Kidney (tissue), 14 donors: Measurements from ENCODE around the gene BEND6. TPM values are rescaled to one million over a fixed set of nuclear protein-coding genes. Genes with fewer than 3 reads are reported as not detected.

Experiments used
- DNase-seq, 5 donors: peaks; one replicate each; pipeline ENCODE4 v3.0.0-alpha.2; 2013 to 2020
- FAIRE-seq: peaks from 2 replicates; lab custom pipeline; 2012; peaks lifted over from hg19 to GRCh38; lab: Jason Lieb, UNC
- H3K27ac ChIP-seq, 2 donors: one replicate each; pipeline ENCODE4 v1.7.0; 2013; ENCODE audit warnings: low read depth in 2 of 2, low read length in 2 of 2, inconsistent platforms in 1 of 2
- H3K27me3 ChIP-seq: one replicate; pipeline ENCODE4 v1.7.1; 2013; ENCODE audit warnings: low read length, inconsistent platforms; ENCODE audit not compliant: control insufficient read depth, insufficient read depth
- H3K36me3 ChIP-seq, 3 donors: one replicate each; pipeline versions ENCODE4 v1.7.0 to v1.7.1; 2013; ENCODE audit warnings: low read length in 3 of 3, control low read depth in 1 of 3, inconsistent platforms in 1 of 3; ENCODE audit not compliant: insufficient read depth in 3 of 3, control insufficient read depth in 2 of 3
- H3K4me1 ChIP-seq, 3 donors: one replicate each; pipeline versions ENCODE4 v1.7.0 to v1.7.1; 2013; ENCODE audit warnings: low read length in 3 of 3, inconsistent platforms in 1 of 3, low read depth in 1 of 3; ENCODE audit not compliant: control insufficient read depth in 2 of 3, insufficient read depth in 2 of 3
- H3K4me3 ChIP-seq, 3 donors: one replicate each; pipeline versions ENCODE4 v1.7.0 to v1.8.1; 2013; ENCODE audit warnings: low read length in 3 of 3, control low read depth in 1 of 3, inconsistent platforms in 1 of 3
- H3K9ac ChIP-seq, 3 donors: one replicate each; pipeline versions ENCODE4 v1.7.0 to v1.7.1; 2013; ENCODE audit warnings: low read length in 3 of 3, control low read depth in 1 of 3, inconsistent platforms in 1 of 3
- H3K9me3 ChIP-seq, 3 donors: one replicate each; pipeline versions ENCODE4 v1.7.0 to v1.7.1; 2013; ENCODE audit warnings: low read length in 3 of 3, control low read depth in 1 of 3, inconsistent platforms in 1 of 3; ENCODE audit not compliant: control insufficient read depth in 2 of 3, insufficient read depth in 1 of 3
- intact Hi-C: fragments of 100-400 bp; cut with DNase I; formaldehyde crosslinking; loops from one replicate; pipeline ENCODE4 v1.11.1; 2022
- polyA plus RNA-seq: library from polyadenylated mRNA; stranded (reverse); fragments of 350-450 nt; fragmentation: Illumina TruSeq; extraction: RNeasy Lipid Tissue Mini Kit (QIAGEN cat#74804); gene quantifications from one replicate; pipeline ENCODE4 v1.2.3, GENCODE V29; 2014; ENCODE audit warnings: low read depth, low replicate concordance; ENCODE audit not compliant: insufficient read depth
- total RNA-seq: library from RNA; stranded (reverse); fragmentation: NEBNext Ultra II Directional; extraction: Animal tissue kit (Norgen Biotek cat#: 25700); gene quantifications from one replicate; pipeline ENCODE4 v1.2.1, GENCODE V29; 2021
- TF ChIP-seq, protein P1 (sequence below): IDR thresholded peaks from 3 replicates; pipeline ENCODE4 v1.5.1; 2012; ENCODE audit warnings: mild to moderate bottlenecking, moderate library complexity, borderline replicate concordance; ENCODE audit not compliant: insufficient read depth; ENCODE audit errors: extremely low read depth
- donor health status: control.
- donor health status: control.
- donor health status: control.
- donor health status: control.
- donor health status: control.
- donor health status: DM: yes; HTN: yes; CAD: no.
- donor health status: Normal renal cell carcinoma (clear cell type).

BEND6 gene
- total and polyA plus RNA-seq, 2 donors from 2014 or later: 0.72 to 0.86 TPM

DNA sequence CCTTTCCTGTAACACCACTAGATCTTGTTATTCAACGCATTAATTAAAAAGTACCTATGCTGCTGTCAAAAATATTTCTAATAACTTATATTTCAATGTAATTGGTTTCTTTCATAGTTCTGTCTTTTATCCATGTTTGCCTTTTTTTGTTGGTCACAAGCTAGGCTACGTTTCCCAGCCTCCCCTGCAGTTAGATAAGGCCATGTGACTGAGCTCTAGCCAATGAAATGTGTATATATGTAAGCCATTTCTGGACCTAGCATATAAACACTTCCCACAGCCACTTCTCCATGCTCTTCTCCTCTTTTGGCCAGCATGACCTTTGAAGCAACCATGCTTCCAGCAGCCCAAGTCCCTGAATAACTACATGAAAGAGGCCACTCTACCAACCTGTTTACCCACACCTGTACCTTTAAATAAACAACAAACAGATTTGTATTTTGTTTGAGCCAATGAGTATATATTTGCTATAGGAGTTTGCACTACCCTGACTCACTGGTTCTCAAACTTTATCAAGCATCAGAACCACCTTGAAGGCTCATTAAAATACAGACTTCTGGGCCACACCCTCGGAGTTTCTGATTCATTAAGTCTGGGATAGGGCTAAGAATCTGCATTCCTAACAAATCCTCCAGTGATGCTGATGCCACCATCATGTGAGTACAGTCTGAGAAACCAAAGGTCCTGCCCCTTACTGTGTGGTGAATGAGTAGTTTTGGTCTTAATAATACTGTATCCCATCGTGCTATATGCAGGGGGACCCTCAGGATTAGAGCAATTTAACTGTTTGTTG is 45.6 kb upstream of the BEND6 start:
- Histone ChIP-seq H3K9me3 (no peaks in the 10 kb centered on the region), H3K4me3 (no peak overlapping the region), H3K27me3 (no peaks in the 10 kb centered on the region), H3K36me3 (no peaks in the 10 kb centered on the region), H3K4me1 (no peaks in the 10 kb centered on the region), H3K9ac (no peak overlapping the region), H3K27ac (no peak overlapping the region)
- TF ChIP-seq, protein P1, sequence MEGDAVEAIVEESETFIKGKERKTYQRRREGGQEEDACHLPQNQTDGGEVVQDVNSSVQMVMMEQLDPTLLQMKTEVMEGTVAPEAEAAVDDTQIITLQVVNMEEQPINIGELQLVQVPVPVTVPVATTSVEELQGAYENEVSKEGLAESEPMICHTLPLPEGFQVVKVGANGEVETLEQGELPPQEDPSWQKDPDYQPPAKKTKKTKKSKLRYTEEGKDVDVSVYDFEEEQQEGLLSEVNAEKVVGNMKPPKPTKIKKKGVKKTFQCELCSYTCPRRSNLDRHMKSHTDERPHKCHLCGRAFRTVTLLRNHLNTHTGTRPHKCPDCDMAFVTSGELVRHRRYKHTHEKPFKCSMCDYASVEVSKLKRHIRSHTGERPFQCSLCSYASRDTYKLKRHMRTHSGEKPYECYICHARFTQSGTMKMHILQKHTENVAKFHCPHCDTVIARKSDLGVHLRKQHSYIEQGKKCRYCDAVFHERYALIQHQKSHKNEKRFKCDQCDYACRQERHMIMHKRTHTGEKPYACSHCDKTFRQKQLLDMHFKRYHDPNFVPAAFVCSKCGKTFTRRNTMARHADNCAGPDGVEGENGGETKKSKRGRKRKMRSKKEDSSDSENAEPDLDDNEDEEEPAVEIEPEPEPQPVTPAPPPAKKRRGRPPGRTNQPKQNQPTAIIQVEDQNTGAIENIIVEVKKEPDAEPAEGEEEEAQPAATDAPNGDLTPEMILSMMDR: no peak
- DNase-seq (no peak), FAIRE-seq (no peak)
- intact Hi-C loops: loop anchor here (10.0 kb wide), 1 partner anchor 405 kb away; the partner anchor contains the start of gene PRIM2

DNA sequence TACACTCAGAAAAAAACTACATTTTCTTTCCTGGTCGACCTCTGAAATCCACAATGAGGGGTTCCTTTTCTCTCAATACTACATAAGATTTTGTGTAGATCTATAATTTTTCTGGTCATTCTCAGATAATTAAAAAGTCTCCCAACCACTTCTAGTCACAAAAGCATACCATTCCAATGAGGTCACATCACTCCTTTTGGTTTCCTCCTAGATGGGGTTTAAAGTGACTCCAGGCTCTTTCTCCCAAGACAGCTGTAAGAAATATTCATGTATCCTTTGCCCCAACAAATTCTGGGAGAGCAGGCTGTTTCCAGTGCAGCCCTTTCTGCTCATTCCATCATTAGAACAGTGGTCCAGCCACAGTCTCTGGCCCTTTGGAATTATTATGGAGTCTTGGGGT is 43.1 kb upstream of the BEND6 start:
- intact Hi-C loops: no loop called here
- H3K27ac ChIP-seq: no peak overlapping the region
- H3K27me3 ChIP-seq: no peaks in the 10 kb centered on the region
- H3K9me3 ChIP-seq: no peaks in the 10 kb centered on the region
- H3K4me3 ChIP-seq: no peak overlapping the region
- FAIRE-seq (no peak), DNase-seq (peak in 1 of 5 donors; percentile 57)
- H3K9ac ChIP-seq: no peak overlapping the region
- H3K4me1 ChIP-seq: no peaks in the 10 kb centered on the region
- H3K36me3 ChIP-seq: no peaks in the 10 kb centered on the region
- TF ChIP-seq, protein P1: no peak

DNA sequence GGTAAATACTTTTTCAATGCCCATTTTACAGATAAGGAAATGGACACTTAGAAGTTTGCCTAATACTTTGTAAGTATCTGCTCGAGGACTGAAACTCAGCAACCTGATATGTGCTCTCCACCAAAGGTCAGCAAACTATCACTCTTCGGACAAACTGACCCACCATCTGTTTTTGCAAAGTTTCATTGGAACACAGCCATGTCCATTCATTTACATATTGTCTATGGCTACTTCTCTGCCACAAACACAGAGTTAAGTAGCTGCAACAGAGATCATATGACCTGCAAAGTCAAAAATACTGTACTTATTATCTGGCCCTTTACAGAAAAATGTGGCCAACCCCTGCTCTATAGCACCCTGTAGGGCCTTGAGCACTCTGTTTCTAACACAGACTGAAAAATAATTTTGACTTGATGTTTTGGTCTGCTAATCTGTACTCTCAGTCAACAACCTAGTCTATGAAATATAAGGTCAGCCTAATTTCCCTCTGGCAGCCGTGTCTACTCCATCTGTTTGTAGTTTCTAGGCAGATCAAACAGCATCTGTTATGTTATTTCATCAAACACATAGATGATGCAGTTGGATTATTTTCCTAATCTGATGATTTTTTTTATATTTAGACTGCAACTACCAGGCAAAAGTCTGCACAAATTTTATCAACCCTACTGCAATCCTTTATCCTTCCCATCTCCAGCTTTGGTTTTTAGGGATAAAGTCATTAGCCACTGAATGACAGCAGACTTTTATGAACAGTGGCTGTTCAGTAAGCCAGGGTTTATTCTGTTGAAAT is 41.4 kb upstream of the BEND6 start:
- Histone ChIP-seq H3K27ac (no peak overlapping the region), H3K4me1 (no peaks in the 10 kb centered on the region), H3K27me3 (no peaks in the 10 kb centered on the region), H3K4me3 (no peak overlapping the region), H3K9me3 (no peaks in the 10 kb centered on the region), H3K9ac (no peak overlapping the region), H3K36me3 (no peaks in the 10 kb centered on the region)
- TF ChIP-seq, protein P1: no peak
- no peak for FAIRE-seq
- DNase-seq: no peak
- intact Hi-C loops: no loop called here
